Measurements from ENCODE around the gene CAMK4.

DNA sequence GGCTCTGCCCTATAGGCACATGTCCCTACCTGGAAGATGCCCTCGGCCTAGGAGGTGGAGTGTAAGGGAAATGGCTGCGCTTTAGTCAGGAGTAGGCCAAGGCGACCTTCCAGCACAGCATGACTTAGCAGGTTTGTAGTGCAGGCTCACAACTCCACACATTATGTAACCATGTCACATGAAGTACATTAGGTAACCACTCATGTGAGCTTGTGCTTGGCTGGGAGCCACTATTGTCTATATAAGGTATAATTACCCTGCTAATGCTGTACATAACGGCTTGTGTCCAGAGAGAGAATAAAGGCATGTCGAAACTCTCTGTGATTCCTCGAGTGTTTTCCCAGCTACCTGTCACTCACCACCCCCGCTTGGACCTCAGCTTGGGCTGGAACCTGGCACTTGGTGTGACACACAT, 74.9 kb downstream of the CAMK4 start:
- TF ChIP-seq, protein P1, sequence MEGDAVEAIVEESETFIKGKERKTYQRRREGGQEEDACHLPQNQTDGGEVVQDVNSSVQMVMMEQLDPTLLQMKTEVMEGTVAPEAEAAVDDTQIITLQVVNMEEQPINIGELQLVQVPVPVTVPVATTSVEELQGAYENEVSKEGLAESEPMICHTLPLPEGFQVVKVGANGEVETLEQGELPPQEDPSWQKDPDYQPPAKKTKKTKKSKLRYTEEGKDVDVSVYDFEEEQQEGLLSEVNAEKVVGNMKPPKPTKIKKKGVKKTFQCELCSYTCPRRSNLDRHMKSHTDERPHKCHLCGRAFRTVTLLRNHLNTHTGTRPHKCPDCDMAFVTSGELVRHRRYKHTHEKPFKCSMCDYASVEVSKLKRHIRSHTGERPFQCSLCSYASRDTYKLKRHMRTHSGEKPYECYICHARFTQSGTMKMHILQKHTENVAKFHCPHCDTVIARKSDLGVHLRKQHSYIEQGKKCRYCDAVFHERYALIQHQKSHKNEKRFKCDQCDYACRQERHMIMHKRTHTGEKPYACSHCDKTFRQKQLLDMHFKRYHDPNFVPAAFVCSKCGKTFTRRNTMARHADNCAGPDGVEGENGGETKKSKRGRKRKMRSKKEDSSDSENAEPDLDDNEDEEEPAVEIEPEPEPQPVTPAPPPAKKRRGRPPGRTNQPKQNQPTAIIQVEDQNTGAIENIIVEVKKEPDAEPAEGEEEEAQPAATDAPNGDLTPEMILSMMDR (conservative IDR thresholded peaks at IDR 0.05 in 1 of 2, IDR thresholded peaks at IDR 0.05 in 1 of 2; ENCODE audit: low read depth in 1 of 2, low read length in 2 of 2) = no peak
- TF ChIP-seq EZH2 (IDR thresholded peaks at IDR 0.05; ENCODE audit: low read length, missing control alignments) = no peak

All from fibroblast of lung (primary cell).